ENCODE measurements around the gene TMBIM4. TPM values are rescaled to one million over a fixed set of nuclear protein-coding genes. Genes with fewer than 3 reads are reported as not detected.

TMBIM4 gene
- total and polyA plus RNA-seq, 10 of the 15 experiments (the other 5 are each of a cell fraction or from before 2014, with no cell fraction given): 38.8 to 341 (median 82.8) TPM

DNA sequence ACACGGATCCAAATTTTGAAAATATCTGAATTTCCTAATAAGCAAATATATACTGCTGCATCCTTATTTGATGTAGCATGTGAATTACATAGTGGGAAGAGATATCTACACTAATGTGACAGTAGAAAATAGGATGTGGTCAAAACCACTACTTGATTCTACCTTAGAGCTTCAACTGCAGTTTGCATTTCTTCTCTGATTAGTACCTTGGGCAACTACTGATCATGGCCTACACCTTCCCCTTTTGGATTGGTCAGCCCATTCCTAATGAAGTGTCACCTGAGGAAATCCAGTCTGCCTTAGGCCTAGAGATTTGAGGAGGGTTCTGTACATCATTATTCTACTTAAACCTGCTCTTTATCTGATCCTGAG, 49.9 kb downstream of the TMBIM4 start:
- POLR2A ChIA-PET: no interaction called here
- no peak for TF ChIP-seq CBX5 (IDR thresholded peaks at IDR 0.05; ENCODE audit: low read depth)
- TF ChIP-seq SPI1 (IDR thresholded peaks at IDR 0.05; ENCODE audit: borderline replicate concordance, insufficient read depth, low read depth, low read length): 0 out of 2 replicates have a peak, but pooled peaks have one; percentile 0
- no peak for TF ChIP-seq STAT1 (conservative IDR thresholded peaks at IDR 0.05)
- TF ChIP-seq IKZF1 (conservative IDR thresholded peaks at IDR 0.05): 0 out of 2 replicates have a peak, but pooled peaks have one; percentile 27
- no peak for TF ChIP-seq KLF5 (IDR thresholded peaks at IDR 0.05; ENCODE audit: partially characterized antibody)
- peak; percentile 53 for TF ChIP-seq RUNX3 (IDR thresholded peaks at IDR 0.05; ENCODE audit: low read length)
- peak; percentile 24 to 37; a peak in 1 of 4 replicates for TF ChIP-seq IKZF2 (IDR thresholded peaks at IDR 0.05)
- Histone ChIP-seq H3K4me1 (ENCODE audit: control insufficient read depth, insufficient read depth, low read length) (peaks cover 9% of the 10 kb centered on the region), H3K79me2 (ENCODE audit: control insufficient read depth, insufficient read depth, low read length) (no peaks in the 10 kb centered on the region; the same call in 1 of the 2 replicates), H3K9ac (ENCODE audit: control insufficient read depth, insufficient read depth, low read length) (no peak overlapping the region), H3K4me3 (no peak overlapping the region), H3K27me3 (replicated peaks in 1 of 2; ENCODE audit: control insufficient read depth in 2 of 2, insufficient read depth in 2 of 2, low read length in 1 of 2) (no peaks in the 10 kb centered on the region), H3K4me2 (ENCODE audit: control insufficient read depth, insufficient read depth) (0 out of 2 replicates have a peak overlapping the region, but pooled peaks have one; percentile 22), H2AFZ (ENCODE audit: control insufficient read depth, low read depth, low read length) (no peak overlapping the region), H4K20me1 (ENCODE audit: control insufficient read depth, insufficient read depth) (no peaks in the 10 kb centered on the region), H3K27ac (ENCODE audit: control insufficient read depth, insufficient read depth) (no peak overlapping the region), H3K9me3 (replicated peaks; ENCODE audit: control insufficient read depth, insufficient read depth, low read length) (no peaks in the 10 kb centered on the region), H3K36me3 (ENCODE audit: control insufficient read depth in 2 of 2, insufficient read depth in 2 of 2, low read length in 1 of 2) (peaks cover 2 to 9% of the 10 kb centered on the region in 2 experiments)
- 100% methylated on average over 1 of the region's 1 CpG for WGBS (ENCODE audit: insufficient coverage, insufficient replicate concordance, low lambda C conversion rate, missing lambda C conversion rate)
- BruUV-seq (replicated peaks): no TSS peak
- no peak for FAIRE-seq
- in situ Hi-C loops (cut with MboI): no loop called here
- RAD21 ChIA-PET (ENCODE audit: unreplicated experiment): interaction anchor here (1.0 to 1.2 kb wide), 2 partner anchors 78 to 150 kb away, joined by 3 to 4 read pairs; no protein-coding TSS in a partner anchor
- SMC1A ChIA-PET (ENCODE audit: uncharacterized antibody, unreplicated experiment): interaction anchor here (1.6 kb wide), 1 partner anchor 563 kb away, joined by 6 read pairs; no protein-coding TSS in a partner anchor
- intact Hi-C loops (cut with micrococcal nuclease; ENCODE audit: unreplicated experiment): no loop called here
- CTCF ChIA-PET: interaction anchor here (0.9 to 2.4 kb wide), 5 partner anchors 10 to 563 kb away, joined by 3 to 10 read pairs (median 4); partner anchors contain the start of gene LLPH
- no peak for DNase-seq (ENCODE audit: low read depth, low spot score)
- peak; percentile 73 for ATAC-seq

Data from GM12878 (cell line).